HUES64 (cell line): ENCODE data around the gene WFDC9.

Experiments used
- H3K27ac ChIP-seq: 2 replicates; pipeline ENCODE4 v1.7.0; 2013; ENCODE audit warnings: low read depth, low read length, inconsistent platforms
- H3K27me3 ChIP-seq: 2 replicates; pipeline ENCODE4 v1.6.1; 2013; ENCODE audit warnings: mild to moderate bottlenecking, low read length; ENCODE audit not compliant: insufficient read depth
- H3K36me3 ChIP-seq: 2 replicates; pipeline ENCODE4 v1.6.1; 2013; ENCODE audit warnings: mild to moderate bottlenecking, low read length; ENCODE audit not compliant: insufficient read depth
- H3K4me1 ChIP-seq: 2 replicates; pipeline ENCODE4 v1.6.1; 2013; ENCODE audit warnings: mild to moderate bottlenecking, low read length, moderate library complexity; ENCODE audit not compliant: insufficient read depth
- H3K4me3 ChIP-seq: 2 replicates; pipeline ENCODE4 v1.5.1; 2013; ENCODE audit warnings: mild to moderate bottlenecking, low read length, moderate library complexity
- H3K9ac ChIP-seq: 2 replicates; pipeline ENCODE4 v1.6.1; 2013; ENCODE audit warnings: mild to moderate bottlenecking, low read depth, low read length
- H3K9me3 ChIP-seq: 2 replicates; pipeline ENCODE4 v1.6.1; 2013; ENCODE audit warnings: low read depth, low read length; ENCODE audit not compliant: insufficient read depth
- WGBS: fragments of 150-250, 120-280 bp; methylation state at CpG from one replicate; pipeline ENCODE4 v1.1.7; 2013; ENCODE audit warnings: missing lambda C conversion rate; 5-methylcytosine and 5-hydroxymethylcytosine counted together

The WFDC9 gene

DNA sequence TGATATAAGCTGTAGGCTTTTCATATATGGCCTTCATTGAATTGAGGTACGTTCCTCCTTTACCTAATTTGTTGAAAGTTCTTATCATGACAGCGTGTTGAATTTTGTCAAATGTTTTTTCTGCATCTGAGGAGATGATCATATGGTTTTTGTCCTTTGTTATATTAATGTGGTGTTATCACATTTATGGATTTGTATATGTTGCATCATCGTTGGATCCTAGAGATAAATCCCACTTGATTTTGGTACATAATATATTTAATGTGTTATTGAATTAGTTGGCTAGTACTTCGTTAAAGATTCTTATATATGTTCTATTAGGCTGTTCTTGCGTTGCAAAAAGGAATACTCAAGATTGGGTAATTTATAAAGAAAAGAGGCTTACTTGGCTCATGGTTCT lies 8.6 kb upstream of the WFDC9 start:
- H3K9me3 ChIP-seq: 0 out of 2 replicates have a peak, but pooled peaks cover 2% of the 10 kb centered on the region
- no peaks in the 10 kb centered on the region for H3K36me3 ChIP-seq
- no peaks in the 10 kb centered on the region for H3K27me3 ChIP-seq
- no peak overlapping the region for H3K27ac ChIP-seq
- no peaks in the 10 kb centered on the region for H3K4me1 ChIP-seq
- no peak overlapping the region for H3K9ac ChIP-seq
- H3K4me3 ChIP-seq: no peak overlapping the region
- WGBS: 95% methylated on average over 5 of the region's 5 CpGs

DNA sequence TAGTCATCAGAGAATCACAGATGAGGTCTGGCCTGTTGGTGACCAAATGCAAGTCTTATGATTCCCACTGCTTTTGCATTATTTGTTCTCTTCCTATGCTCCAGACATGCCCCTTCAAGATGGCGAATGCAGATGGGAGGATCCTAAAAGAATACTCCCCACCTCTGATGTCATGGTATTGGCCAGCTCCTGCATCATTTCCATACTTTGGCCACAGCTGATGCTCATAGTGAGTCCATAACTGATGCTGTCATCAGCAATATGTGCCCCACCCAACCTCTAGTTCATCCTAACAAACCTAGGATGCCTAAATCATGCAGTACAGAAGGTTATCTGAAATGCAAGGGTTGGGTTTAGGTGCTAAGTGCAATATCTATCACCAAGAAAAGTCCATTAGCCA lies 5.4 kb upstream of the WFDC9 start:
- no peak overlapping the region for H3K9ac ChIP-seq
- WGBS: 90% methylated on average over 1 of the region's 1 CpG

DNA sequence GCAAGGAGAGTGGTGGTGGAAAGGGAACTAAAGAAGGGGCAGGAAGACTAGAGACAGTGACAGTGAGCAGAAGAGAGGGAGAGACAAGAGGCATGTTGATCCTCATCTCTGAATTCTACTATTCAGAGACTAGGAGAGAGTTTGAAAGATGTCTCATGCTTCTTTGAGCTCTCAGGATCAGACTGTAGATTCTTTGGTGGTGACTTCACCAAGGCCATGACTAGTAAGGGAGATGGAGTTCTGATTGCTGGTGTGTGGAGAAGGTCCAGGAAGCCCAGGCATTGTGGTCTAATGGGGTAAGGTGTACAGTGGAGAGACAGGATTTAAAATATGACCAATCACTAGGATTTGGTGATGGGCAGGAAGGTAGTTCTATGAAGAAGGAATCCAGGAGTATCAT lies 713 bp downstream of the WFDC9 start:
- Histone ChIP-seq H3K9me3 (no peaks in the 10 kb centered on the region), H3K36me3 (no peaks in the 10 kb centered on the region), H3K4me3 (no peak overlapping the region), H3K27ac (no peak overlapping the region), H3K4me1 (no peaks in the 10 kb centered on the region), H3K9ac (no peak overlapping the region), H3K27me3 (no peaks in the 10 kb centered on the region)

More for the DNA sequence above, 5.4 kb upstream of the WFDC9 start:
- Histone ChIP-seq H3K4me3 (no peak overlapping the region), H3K9me3 (0 out of 2 replicates have a peak, but pooled peaks cover 2% of the 10 kb centered on the region), H3K27me3 (no peaks in the 10 kb centered on the region), H3K36me3 (no peaks in the 10 kb centered on the region), H3K27ac (no peak overlapping the region), H3K4me1 (no peaks in the 10 kb centered on the region)

DNA sequence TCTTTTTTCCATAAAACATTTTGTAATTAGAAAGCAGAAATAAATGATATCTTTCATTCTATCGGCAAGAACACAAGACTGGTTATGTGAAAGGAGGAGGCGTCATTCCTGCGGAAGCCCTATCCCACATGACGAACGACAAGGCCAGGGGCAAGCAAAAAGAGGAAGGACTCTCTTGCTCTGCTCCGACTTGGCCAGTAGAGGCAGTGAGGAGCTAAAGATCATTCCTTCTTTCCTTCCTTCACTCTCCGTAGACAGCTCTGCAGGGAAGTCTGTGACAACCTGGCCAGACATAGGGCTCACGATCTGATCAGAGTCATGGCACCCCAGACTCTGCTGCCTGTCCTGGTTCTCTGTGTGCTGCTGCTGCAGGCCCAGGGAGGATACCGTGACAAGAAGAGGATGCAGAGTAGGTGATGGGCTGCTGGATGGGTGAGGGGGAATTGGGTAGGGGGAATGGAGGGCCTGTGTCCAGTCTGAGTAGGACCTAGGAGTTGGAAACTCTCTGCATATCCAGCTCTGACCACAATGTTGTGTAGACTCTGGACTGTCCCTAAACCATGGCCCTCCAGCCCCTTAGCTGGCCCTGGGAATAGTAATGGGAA lies 1.5 kb downstream of the WFDC9 start, which contains the start of gene WFDC10A:
Gene WFDC10A, plus strand, starts transcription at position 244 of the 605 bp plus-strand sequence. Its CDS starts 75 bp downstream, at position 319.
- 20% methylated on average over 9 of the region's 9 CpGs for WGBS
- Histone ChIP-seq H3K36me3 (no peaks in the 10 kb centered on the region), H3K9ac (no peak within 1 kb of the TSS), H3K27ac (no peak within 1 kb of the TSS), H3K4me3 (no peak within 1 kb of the TSS), H3K27me3 (no peaks in the 10 kb centered on the region), H3K4me1 (no peaks in the 10 kb centered on the region), H3K9me3 (no peaks in the 10 kb centered on the region)

DNA sequence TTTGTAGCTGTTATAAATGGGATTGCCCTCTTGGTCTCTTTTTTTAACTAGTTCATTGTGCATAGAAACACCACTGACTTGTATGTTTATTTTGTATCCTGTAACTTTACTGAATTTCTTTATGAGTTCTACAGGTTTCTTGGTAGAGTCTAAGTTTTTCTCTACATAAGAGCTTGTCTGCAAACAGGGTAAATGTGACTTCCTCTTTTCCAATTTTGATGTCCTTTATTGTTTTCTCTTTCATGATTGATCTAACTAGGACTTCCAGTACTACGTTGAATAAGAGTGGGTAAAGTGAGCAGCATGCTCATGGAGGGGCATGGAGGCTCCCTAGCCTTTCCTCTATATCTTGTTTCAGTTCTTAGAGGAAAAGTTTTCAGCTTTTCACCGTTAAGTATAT lies 4.5 kb downstream of the WFDC9 start:
- no peak overlapping the region for H3K4me3 ChIP-seq
- no peak overlapping the region for H3K27ac ChIP-seq
- no peaks in the 10 kb centered on the region for H3K36me3 ChIP-seq
- H3K9me3 ChIP-seq: no peaks in the 10 kb centered on the region
- H3K27me3 ChIP-seq: no peaks in the 10 kb centered on the region
- no peaks in the 10 kb centered on the region for H3K4me1 ChIP-seq
- no peak overlapping the region for H3K9ac ChIP-seq
- 95% methylated on average over 2 of the region's 2 CpGs for WGBS

DNA sequence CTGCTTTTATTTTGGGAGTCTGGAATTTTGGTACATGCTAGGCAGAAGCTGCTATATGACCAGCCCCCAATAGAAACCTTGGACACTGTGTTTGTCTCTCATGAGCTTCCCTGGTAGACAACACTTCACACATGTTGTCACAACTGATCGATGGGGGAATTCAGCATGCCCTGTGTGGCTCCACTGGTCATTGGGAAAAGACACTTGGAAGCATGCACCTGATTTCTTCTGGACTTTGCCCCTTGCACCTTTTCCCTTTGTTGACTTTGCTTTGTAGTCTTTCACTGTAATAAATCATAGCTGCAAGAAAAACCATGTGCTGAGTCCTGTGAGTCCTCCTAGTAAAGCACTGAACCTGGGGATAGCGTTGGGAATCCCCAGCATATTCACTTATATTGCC lies 9.5 kb downstream of the WFDC9 start:
- WGBS: 93% methylated on average over 1 of the region's 2 CpGs
- Histone ChIP-seq H3K27ac (no peak overlapping the region), H3K4me3 (no peak overlapping the region), H3K36me3 (no peaks in the 10 kb centered on the region), H3K4me1 (no peaks in the 10 kb centered on the region), H3K27me3 (no peaks in the 10 kb centered on the region), H3K9me3 (no peaks in the 10 kb centered on the region), H3K9ac (no peak overlapping the region)

DNA sequence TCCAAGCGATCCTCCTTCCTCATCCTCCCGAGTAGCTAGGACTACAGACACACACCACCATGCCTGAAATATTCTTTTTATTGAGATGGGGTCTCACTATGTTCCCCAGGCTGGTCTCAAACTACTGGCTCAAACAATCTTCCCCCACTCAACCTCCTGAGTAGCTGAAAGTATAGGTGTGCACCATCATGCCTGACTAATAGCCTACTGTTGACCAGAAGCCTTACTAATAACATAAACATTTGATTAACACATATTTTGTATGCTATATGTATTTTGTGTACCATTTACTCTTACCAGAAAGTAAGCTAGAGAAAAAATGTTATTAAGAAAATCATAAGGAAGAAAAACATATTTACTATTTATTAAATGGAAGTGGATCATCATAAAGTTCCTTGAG lies 13.5 kb downstream of the WFDC9 start:
- no peaks in the 10 kb centered on the region for H3K27me3 ChIP-seq
- H3K4me3 ChIP-seq: no peak overlapping the region
- H3K9me3 ChIP-seq: no peaks in the 10 kb centered on the region
- no peak overlapping the region for H3K9ac ChIP-seq
- WGBS: 100% methylated on average over 2 of the region's 2 CpGs
- H3K36me3 ChIP-seq: no peaks in the 10 kb centered on the region
- H3K4me1 ChIP-seq: no peaks in the 10 kb centered on the region
- H3K27ac ChIP-seq: no peak overlapping the region

DNA sequence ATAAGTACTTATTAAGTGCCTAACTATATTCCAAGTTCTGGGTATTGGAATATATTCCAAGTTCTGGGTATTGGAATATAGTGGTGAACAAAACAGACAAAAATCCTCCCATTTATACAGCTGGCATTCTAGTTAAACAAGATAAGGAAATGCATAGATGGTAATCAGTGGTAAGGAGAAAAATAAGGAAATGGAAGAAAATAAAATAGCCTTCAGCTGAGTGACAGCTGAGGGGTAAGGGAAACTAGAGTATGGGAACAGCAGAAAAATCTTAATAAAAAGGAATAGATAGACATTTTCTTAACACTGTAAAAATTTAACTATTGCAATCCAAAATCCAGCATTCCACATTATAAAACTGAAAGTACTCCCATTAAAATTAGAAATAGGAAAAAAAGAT lies 18.8 kb downstream of the WFDC9 start:
- H3K27ac ChIP-seq: no peak overlapping the region
- peaks cover 12% of the 10 kb centered on the region for H3K4me1 ChIP-seq
- no peaks in the 10 kb centered on the region for H3K27me3 ChIP-seq
- peaks cover under 1% of the 10 kb centered on the region; the same call in 1 of the 2 replicates for H3K9me3 ChIP-seq
- no peak overlapping the region for H3K9ac ChIP-seq
- H3K4me3 ChIP-seq: no peak overlapping the region
- no peaks in the 10 kb centered on the region for H3K36me3 ChIP-seq

DNA sequence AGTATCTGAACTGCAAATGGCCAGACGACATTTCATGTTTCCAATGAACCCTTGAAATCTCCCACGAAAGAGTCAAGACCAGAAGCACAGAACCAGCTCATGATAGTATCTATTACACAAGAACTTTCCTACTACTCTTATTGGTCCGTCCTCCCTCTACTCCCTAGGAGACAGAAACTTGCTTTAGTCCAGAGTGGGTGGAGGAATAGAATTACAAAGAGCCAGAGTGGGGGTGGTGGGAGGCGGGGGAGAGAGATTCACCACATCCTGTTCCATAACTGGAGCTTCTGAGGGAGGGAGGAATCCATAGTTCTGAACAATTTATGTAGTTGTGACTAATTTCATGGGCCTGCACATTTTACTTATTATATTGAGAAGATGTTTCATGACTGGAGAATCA lies 20.0 kb downstream of the WFDC9 start:
- Histone ChIP-seq H3K27me3 (no peaks in the 10 kb centered on the region), H3K27ac (no peak overlapping the region), H3K4me1 (peaks cover 12% of the 10 kb centered on the region), H3K9me3 (peaks cover 13% of the 10 kb centered on the region), H3K4me3 (no peak overlapping the region), H3K36me3 (no peaks in the 10 kb centered on the region), H3K9ac (no peak overlapping the region)
- WGBS: 79% methylated on average over 4 of the region's 4 CpGs

DNA sequence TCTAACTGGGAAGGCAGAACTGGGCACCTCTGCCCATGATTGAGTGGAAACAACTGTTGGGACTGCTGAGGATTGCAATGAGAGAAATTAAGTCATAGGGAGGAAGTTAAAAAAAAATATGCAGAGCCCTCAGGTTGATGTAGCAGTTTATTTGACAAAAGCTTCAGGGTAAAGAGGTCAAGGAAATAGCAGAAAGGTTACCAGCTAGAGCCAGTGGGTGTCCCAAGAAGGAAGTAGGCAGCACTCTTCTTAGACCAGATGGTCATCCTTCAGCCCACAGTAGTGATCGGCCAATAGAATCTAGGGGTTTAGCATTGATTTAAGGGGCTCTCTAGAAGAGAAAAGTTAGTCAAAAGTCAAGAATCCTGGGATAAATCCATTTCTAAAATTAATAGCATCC lies 23.3 kb downstream of the WFDC9 start:
- 93% methylated on average over 1 of the region's 1 CpG for WGBS
- no peak overlapping the region for H3K9ac ChIP-seq
- H3K27ac ChIP-seq: no peak overlapping the region
- no peaks in the 10 kb centered on the region for H3K27me3 ChIP-seq
- peaks cover 18% of the 10 kb centered on the region for H3K9me3 ChIP-seq
- H3K4me1 ChIP-seq: peaks cover 12% of the 10 kb centered on the region
- no peaks in the 10 kb centered on the region for H3K36me3 ChIP-seq
- H3K4me3 ChIP-seq: no peak overlapping the region

DNA sequence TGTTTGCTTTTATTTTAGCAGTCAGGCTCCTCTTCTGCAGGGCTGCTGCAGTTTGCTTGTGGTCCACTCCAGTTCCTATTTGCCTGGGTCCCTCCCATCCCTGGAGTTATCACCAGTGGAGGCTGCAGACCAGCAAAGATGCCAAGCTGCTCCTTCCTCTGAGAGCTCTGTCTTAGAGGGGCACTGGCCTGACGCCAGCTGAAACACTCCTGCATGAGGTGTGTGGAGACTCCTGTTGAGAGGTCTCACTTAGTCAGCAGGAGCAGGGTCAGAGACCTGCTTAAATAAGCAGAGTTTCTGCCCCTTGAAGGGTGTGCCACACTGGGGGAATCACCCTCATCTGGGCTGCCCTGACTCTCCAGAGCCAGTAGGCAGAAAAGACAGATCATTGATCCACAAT lies 35.8 kb downstream of the WFDC9 start:
- Histone ChIP-seq H3K27ac (no peak overlapping the region), H3K4me3 (no peak overlapping the region), H3K9ac (no peak overlapping the region), H3K4me1 (no peaks in the 10 kb centered on the region), H3K27me3 (no peaks in the 10 kb centered on the region), H3K9me3 (peaks cover 3% of the 10 kb centered on the region; the same call in 1 of the 2 replicates), H3K36me3 (no peaks in the 10 kb centered on the region)
- WGBS: 46% methylated on average over 1 of the region's 1 CpG

DNA sequence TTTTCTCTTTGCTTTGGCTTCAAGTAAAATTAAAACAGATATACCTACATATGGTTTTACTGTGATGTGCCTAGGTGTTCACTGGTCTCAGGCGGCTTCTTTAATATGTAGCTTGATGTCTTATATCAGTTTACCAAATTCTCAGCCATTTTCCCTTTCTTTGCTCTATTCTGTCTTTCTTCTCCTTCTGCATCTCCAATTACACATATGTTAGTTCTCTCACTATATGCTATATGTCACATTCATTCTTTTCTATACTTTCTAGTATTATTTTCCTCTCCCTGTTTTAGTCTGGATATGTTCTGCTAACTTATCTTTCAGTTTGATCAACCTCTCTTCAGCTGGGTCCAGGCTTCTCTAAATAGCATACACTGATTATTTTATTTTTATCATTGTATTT lies 37.6 kb downstream of the WFDC9 start:
- H3K27ac ChIP-seq: no peak overlapping the region
- no CpG with 5 or more reads among the region's 1 CpG for WGBS
- no peak overlapping the region for H3K4me3 ChIP-seq
- H3K9me3 ChIP-seq: peaks cover 3% of the 10 kb centered on the region; the same call in 1 of the 2 replicates
- H3K36me3 ChIP-seq: no peaks in the 10 kb centered on the region
- no peak overlapping the region for H3K9ac ChIP-seq
- H3K27me3 ChIP-seq: no peaks in the 10 kb centered on the region
- H3K4me1 ChIP-seq: no peaks in the 10 kb centered on the region
